HG03135 (cell line): ENCODE data around the gene ACAD8.
A peak's percentile ranks its signal among the peaks of the same experiment; 100 is the strongest.

ENCODE experiments used
- ATAC-seq: cut with Tn5 transposase; IDR thresholded peaks from one replicate; pipeline ENCODE4 v1.9.1; 2021; ENCODE audit warnings: mild to moderate bottlenecking, moderate library complexity; ENCODE audit not compliant: unreplicated experiment

Gene ACAD8

DNA sequence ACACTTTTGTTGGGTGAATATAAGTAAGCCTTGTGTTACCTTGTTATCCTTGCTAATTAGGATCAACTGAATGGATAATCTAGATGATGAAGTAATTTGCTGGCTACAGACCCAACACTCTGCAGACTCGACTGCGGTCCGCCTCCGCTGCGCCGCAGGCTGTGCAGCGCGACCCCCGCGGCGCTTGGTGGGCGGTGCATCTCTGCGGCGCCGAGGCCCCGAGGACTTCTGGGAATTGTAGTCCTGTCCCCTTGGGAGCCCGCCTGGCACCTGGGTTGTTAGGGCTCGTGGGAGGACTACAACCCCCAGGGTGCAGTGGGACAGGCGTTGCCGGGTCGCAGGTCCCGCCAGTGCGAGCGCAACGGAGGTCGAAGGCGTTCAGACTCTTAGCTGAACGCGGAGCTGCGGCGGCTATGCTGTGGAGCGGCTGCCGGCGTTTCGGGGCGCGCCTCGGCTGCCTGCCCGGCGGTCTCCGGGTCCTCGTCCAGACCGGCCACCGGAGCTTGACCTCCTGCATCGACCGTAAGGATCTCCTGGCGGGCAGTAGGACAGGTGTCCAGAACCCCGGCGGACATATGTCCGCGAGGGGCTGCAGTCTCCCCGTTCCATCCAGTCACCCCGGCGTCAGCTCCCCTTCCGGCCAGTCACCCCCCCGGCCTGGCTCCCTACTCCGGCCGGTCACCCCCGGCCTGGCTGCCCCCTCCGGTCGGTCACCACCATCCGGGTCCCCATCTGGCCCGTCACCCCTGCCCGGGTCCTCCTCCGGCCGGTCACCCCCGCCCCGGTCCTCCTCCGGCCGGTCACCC, at the start of gene ACAD8, which contains the start of gene THYN1:
Gene ACAD8 (plus strand): TSS at position 381 of the 806 bp plus-strand sequence. CDS start 33 bp downstream, at position 414.
Gene THYN1 (minus strand): TSS at position 165 of the 806 bp plus-strand sequence. CDS start 470 bp downstream, outside the sequence.
- ATAC-seq: peak; percentile 99

DNA sequence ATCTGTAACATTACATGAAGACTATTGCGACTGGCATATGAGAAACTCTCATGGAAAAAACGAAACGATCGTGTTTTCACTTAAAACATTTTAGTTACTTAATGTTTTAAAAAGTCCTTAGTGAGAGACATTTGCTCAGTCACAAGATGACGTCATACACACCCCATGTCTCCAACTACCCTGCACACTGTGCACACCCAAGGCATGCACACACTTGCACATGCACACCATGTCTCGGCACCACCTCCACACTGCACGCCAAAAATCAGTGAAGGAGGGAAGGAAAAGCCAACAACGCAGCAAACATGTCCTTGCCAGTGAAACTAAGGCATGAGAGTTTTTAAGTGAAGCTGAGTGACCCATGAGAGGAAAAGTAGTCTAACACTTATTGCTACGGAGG, 47.6 kb upstream of the ACAD8 start:
- no peak for ATAC-seq

DNA sequence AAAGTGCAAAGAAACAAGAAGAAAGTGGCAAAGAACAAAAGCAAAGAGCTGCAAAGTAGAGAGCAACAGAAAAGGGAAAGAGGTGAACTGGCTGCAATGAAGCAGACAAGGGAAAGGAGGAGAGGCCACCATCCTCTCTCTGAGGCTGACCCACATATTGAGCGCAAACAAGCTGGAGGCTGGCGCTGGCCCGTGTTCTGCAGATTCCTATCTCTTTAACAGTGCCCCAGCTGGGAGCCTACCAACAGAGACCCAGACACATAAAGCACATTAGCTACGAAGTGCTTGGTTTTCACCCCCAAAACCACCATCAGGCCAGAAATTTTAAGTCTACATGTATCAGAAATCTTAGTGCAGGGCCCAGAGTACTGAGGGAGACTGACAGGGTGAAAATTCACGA, 47.2 kb upstream of the ACAD8 start:
- ATAC-seq: no peak

DNA sequence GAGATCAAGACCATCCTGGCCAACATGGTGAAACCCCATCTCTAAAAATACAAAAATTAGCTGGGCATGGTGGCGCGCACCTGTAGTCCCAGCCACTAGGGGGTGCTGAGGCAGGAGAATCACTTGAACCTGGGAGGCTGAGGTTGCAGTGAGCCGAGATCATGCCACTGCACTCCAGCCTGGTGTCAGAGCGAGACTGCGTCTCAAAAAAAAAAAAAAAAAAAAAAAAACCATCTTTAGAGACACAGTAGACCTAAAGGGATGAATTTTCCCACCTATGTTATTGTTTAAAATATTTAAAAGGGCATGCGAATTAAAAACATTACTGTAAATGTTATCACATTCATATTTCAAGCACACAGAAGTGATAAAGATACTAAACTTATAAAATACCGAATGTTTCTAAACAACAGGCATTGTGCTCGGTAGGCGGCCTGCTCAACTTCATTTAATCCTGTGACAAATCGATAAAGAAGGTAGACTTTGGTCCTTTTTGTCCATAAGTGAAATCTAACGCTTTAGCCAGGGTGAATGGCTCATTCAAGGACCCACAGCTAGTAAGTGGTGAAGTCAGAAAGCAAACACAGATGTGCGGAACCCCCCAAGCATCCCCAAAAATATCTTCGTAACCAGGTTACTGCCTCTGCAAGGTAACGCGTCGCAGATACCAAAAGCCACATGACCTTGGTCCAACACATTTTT, 45.7 kb upstream of the ACAD8 start:
- no peak for ATAC-seq

DNA sequence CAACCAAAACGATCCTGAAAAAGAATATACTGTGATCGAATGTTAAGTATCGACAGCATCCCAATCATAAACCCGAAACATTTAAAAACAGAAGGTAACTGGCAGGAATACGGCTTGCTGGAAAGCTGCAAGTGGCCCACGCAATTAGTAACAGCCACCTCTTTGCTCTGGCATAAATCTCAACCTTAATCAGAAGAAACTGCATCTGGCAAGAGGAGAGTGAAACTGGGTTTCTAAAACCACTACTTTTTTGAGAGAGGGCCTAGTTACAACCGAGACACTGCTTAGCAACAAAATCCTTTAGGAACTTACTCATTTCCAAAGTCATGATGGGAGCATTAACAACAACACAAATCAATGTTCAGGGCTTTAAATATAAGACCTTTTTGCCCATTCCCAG, 37.5 kb upstream of the ACAD8 start:
- ATAC-seq: no peak

DNA sequence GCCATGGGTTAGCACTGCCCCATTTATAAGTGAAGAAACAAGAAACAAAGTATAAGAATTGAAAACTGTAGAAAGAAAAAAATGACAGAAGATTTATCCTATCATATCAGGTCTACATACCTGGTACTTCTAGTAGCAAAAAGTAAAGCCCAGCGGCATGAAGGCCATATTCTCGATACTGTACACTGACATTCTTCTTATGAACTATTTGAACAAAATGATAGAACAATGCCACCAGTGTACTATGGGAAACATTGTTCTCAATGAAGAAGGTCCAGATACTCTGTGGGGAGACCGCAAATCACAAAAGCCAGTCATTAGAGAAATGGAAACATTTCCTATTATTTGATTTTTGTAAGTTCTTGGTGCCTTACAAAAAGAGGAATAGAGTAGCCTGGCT, 36.6 kb upstream of the ACAD8 start:
- ATAC-seq: no peak

DNA sequence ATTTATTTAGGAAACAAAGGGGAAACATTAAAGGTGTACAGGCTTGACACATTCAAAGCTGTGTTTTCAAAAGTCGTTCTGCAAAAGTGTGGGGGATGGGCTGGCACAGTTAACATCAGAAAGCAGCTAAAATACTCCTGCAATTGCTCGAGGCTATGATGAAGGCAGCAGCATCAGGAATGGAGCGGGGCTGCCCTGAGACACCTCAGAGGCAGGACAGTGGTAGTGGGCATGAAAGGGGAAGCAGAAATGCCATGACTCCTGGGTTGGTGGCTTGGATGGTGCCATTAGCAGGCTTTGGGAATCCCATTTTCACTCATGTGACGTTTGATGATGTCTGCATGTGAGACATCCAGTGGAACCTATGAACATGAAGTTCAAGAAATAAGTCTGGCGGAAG, 30.2 kb upstream of the ACAD8 start:
- ATAC-seq: no peak

DNA sequence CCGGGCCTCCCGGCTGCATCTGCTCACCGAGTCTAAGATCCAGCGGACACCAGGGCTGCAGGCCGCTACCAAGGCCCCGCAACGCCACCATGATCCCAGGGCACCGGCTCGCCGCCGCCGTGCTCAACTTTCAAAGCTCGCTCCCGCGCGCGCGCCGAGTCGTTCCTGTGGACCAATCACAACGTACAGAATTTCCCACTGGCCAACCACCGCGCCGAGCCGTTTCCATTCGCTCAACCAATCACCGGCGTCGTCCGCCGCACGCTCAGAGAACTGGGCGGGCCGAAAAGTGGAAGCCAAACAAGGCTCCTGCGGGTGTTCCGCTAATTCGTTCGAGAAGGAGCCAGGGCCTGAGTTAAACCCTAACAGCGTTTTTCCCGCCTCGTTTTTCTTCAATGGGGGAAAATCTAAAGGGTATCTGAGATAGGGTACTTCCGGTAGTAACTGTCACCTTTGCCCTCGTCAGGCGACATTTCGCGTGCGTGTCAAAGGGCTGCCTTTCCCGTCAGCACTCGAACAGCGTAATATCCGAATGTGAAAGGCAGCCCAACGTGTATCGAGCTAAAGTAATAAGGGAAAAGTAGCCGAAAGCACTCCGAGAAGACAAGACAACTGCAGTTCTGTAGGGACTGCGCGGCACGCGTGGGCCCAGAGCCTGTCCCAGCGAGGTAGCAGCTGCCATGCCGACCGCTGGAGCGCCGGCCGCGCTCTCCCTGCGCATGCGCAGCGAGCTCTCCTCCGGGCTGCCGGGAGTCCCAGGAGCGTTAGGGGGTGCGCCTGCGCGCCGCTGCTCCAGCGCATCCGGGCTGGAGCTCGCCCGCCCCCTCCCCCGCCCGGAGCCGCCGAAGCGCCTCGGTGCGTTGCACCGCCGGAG, 29.3 kb upstream of the ACAD8 start, which contains the start of the genes NCAPD3 and VPS26B:
Gene NCAPD3 (minus strand): TSS at position 132 of the 874 bp plus-strand sequence. CDS start 41 bp downstream, at position 91.
Gene VPS26B (plus strand): TSS at position 836 of the 874 bp plus-strand sequence. CDS start 452 bp downstream, outside the sequence.
- peak; percentile 78 for ATAC-seq

DNA sequence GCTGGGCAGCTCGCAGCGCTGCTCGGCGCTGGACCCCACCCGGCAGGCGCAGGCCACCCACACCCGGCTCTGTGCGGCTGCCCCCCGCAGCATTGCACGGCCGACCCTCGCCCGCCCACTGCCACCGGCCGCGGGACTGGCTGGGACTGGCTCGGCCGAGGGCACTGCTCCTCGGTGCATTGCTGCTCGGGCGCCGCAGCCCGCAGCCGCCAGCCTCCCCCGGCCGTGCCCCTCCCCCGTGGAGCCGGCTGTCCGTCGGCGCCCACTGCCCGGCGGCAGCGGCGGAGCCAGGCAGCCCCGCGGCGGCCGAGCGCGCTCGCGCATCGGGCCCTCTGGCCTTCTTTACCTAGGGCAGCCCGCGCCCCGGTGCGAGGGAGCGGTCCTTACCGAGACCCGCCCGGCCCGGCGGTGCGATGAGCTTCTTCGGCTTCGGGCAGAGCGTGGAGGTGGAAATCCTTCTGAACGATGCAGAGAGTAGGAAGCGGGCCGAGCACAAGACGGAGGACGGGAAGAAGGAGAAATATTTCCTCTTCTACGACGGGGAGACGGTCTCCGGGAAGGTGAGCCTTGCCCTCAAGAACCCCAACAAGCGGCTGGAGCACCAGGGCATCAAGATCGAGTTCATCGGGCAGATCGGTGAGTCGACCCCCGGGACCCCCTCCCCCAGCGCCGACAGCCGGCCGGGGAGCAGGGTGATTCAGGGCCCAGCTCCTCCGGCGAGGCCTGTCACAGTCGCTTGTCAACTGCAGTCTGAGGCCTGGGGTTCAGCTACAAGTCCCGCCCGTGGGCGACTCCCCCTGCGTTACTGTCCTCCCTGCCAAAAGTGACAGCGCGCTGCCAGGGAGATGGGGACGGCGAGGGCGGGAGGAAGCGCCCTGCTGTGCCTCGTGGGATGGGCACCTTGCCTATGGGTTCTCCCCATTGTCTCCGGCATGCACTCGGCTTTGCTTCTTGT, 28.4 kb upstream of the ACAD8 start:
- peak; percentile 17 for ATAC-seq

DNA sequence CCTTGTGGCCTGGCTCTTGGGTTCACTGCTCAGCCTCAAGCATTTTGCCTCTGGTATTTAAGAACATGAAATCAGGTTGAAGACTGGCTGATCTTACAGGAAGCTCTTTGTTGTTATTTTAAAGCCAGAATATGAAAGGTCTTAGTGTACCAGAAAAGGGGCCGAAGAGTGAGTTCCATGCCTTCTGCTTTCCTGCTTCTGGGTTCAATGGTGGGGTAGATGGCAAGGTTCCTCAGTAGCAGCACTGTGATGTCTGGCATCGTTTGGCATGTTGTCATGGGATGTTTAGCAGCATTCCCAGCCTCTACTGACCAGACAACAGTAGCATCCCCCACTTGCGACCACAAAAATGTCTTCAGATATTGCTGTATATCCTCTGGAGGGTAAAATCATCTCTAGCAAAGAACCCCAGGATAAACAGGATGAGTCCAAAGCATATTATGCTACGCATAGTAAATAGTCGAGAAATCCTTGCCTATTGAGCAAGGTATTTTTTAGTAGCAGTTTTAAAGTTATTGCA, 26.5 kb upstream of the ACAD8 start:
- no peak for ATAC-seq

DNA sequence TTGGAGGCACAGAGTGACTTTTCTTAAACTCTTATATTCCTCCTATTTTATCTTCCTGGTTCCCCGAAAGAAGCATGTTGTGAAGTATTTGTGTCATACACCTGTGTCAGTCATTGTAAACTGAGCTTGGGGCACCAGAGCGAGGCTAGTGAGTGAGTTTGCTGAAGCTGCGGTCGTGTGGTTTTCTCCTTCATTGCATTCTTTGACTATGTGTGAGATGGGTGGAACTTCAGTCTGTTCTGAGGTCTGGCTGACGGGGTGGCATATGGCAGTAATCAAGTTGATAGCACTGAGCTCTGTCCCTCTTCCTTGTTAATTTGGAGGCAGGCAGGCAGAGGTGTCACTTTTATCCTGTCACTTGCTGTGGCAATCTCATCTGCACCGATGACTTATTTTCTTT, 24.7 kb upstream of the ACAD8 start:
- peak; percentile 50 for ATAC-seq

DNA sequence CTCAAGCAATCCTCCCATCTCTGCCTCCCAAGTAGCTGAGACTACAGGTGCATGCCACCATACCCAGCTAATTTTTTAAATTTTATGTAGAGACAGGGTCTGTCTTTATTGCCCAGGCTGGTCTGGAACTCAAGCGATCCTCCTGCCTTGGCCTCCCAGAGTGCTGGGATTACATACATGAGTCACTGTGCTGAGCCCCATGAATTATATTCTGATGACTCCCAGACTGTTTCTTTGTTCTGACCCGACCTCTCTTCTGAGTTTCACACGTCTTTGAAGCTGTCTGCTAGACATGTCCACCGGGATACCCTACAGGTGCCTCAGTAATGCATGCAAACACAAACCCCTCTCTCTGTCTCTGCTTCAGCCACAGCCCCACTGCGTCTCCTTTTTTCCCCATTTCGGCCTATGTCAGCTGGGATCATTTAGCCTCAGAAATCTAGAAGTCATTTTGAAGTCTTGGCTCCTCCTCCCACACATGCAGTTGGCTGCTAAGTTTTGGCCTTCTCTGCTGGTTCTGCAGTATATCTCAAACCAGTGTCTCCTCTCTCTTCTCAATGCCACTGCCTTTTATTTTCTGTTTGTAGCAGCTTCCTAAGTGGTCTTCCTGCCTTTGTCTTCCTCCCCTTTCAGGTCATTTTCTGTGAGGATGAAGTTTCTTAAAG, 24.1 kb upstream of the ACAD8 start:
- ATAC-seq: no peak

DNA sequence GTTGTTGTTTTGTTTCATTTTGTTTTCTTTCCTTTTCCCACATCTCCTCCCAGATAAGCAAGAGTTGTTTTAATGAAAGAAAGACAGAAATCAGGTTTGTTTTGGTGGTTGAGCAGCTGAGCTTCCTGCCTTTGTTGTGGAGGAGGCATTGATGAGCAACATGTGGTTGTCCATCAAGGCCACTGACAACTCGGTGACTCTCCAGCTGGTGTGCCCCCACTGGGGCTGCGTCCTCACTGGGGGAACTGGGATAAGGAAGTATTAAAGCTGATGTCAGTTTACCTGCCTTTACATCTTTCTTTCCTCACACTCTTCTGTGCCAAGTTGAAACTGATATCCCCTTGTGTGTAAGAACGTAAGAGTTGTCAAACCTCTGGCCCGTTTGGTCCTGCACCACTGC, 23.0 kb upstream of the ACAD8 start:
- ATAC-seq: no peak

DNA sequence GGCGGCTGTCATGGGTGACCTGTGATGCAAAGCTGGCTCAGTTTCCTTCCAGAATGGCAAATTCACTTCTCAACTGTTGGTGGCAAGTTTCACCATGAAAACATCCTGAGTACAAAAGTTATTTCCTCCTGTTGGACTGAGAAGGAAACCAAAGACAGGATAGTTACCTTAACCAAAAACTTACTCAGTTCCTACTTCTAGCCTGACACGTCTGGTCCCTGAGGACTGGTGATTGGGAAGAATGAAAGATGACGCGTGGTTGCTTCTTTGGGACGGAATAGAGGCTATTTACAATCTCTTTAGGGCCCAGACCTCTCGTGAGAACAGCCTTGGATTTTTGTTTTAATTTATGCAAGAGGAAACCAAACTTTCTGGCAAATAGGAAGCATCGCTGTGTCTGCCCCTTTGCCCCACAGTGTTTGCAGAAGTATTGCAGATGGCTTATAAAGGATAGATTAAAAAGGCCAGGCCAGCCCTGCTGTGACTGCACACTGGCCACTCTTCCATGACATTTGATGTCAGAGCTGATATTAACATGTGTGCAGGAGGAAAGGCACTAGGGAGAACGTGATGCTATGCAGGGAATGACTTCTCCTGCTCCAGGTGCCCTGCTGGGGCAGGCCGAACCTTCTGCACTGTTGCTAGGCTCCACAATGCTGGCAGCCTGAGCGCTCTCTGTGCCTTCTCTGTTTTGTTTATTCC, 21.3 kb upstream of the ACAD8 start:
- ATAC-seq: no peak

DNA sequence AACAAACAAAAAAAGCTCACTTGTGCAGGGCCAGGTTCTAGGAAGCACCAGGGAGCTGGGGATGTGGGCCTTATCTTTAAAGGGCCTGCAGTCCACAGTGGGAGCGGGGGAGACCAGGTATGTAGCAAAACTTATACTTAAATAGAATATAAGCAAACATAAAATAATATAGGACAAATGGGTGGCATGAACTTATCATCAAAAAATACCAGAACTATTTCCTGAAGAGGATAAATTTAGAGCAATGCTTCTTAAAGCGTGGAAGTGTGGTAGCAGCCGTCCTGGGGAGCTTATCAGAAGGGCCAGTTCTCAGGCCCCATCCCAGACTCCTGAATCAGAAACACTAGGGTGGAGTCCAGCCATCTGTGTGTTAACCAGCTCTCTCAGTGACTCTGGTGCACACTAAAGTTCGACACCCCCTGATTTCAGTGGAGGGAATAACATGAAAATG, 19.6 kb upstream of the ACAD8 start:
- ATAC-seq: no peak

DNA sequence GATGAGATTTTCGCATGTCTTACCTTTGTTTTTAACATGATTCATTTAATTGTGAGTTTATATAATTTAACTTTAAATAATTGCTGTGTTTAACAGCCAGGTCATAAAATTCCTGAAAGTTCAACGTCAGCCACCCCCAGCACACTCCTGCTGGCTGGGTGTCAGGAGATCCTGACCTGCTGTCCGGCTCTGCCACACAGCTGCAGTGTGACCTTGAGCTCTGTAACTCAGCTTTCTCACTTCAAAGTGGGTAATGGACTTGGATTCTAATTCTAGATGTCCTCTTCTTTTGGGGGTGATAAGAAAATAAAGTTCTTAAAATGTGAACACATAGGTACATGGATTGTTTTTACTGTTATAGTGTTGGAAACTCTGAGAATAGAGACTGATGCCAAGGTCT, 18.0 kb upstream of the ACAD8 start:
- ATAC-seq: no peak

DNA sequence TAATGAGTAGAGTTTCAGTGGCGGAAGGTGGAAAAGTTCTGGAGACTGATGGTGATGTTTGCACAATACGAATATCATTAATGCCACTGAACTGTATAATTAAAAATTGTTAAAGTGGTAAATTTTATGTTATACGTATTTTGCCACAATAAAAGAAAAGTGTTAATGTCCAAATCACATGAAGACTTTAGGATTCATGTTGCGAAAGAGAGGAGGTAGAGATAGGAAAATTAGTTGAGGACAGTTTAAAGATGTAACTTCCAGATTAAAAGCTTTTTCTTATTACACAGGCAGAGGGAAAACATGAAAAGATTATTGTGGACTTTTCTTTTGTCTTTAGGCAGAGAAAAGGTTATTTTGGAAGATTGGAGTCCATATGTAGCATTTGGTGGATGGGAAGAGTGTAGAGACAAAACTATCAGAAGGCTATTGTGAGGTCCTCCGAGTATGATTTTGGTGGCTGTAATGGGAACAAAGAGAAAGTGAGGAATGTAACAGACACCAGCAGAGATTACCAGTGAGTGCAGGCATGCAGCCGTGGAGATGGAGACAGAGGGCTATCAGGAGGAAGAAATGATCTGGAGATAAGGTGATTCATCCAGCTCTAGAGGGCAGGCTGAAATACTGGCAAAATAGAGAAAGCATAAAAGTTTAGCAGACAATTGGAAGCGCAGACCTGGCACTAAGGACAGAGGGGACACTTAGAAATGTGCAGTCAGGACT, 16.4 kb upstream of the ACAD8 start:
- no peak for ATAC-seq

DNA sequence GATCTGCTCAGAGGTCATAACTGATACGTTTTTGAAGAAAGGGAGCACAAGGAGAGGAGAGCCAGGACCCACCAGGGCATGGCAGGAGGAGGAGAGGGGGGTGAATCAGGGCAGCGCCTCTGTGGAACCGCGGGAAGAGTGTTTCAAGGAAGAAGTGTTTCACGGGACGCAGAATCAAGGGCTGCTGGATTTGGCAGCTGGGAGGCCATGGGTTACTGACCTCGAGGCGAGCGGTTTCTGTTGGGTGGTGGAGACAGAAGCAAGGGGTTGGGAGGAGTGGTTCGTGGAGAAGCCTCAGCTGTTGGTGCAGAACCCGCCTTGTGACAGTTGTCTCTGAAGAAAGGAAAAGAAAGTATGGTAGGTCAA, 15.8 kb upstream of the ACAD8 start:
- ATAC-seq: no peak
